Progenitor cell of endocrine pancreas (in vitro differentiated cells): ENCODE measurements around the gene PROM1. TPM values are rescaled to one million over a fixed set of nuclear protein-coding genes. Genes with fewer than 3 reads are reported as not detected.

Source experiments
- DNase-seq: peaks from one replicate; pipeline ENCODE4 v3.0.0; 2021; ENCODE audit warnings: low spot score; ENCODE audit not compliant: unreplicated experiment
- H3K27ac Mint-ChIP-seq: 2 replicates; pipeline ENCODE4 v1.8.0; 2021; ENCODE audit warnings: mild to moderate bottlenecking, moderate library complexity, mixed read lengths
- H3K27me3 Mint-ChIP-seq: 2 replicates; pipeline ENCODE4 v1.8.0; 2021; ENCODE audit warnings: mixed read lengths
- H3K36me3 Mint-ChIP-seq: 2 replicates; pipeline ENCODE4 v1.8.0; 2022; ENCODE audit warnings: mixed read lengths; ENCODE audit not compliant: insufficient read depth
- H3K4me1 Mint-ChIP-seq: 2 replicates; pipeline ENCODE4 v1.8.0; 2021; ENCODE audit warnings: low read depth, mixed read lengths
- H3K4me3 Mint-ChIP-seq: 2 replicates; pipeline ENCODE4 v1.8.0; 2021; ENCODE audit warnings: low read depth, mild to moderate bottlenecking, moderate library complexity, mixed read lengths
- H3K9me3 Mint-ChIP-seq: 2 replicates; pipeline ENCODE4 v1.8.0; 2021; ENCODE audit warnings: low read depth, mixed read lengths
- long read RNA-seq: library from polyadenylated mRNA; unstranded; transcript quantifications from one replicate; pipeline ENCODE4 v2.0.0, GENCODE V29; 2020
- total RNA-seq: library from RNA; stranded (reverse); gene quantifications from 2 replicates; pipeline ENCODE4 v1.2.1, GENCODE V29; 2021
- TF ChIP-seq, protein P1 (sequence below): fragments of 200-600 bp; sonication (generic); IDR thresholded peaks from one replicate; pipeline ENCODE4 v1.5.0; 2021; ENCODE audit warnings: antibody characterized with exemption, mild to moderate bottlenecking; ENCODE audit not compliant: unreplicated experiment

The PROM1 gene
- 105 and 121 TPM in 2 replicates for total RNA-seq
- long read RNA-seq, full-length matches to known transcripts, result 195 of 321 reads
- long read RNA-seq, partial matches to known transcripts, result 61 of 321 reads
- long read RNA-seq, other reads (novel, unspliced or antisense), result 65 of 321 reads

- Mint-ChIP-seq H3K27ac (peak within 1 kb of the TSS; percentile 92), H3K27me3 (peaks cover 14% of the 10 kb centered on the region), H3K4me1 (peaks cover 17% of the 10 kb centered on the region), H3K4me3 (peak within 1 kb of the TSS; percentile 84), H3K36me3 (peaks cover 2% of the 10 kb centered on the region), H3K9me3 (no peaks in the 10 kb centered on the region)
- DNase-seq, result peak; percentile 61
- TF ChIP-seq, protein P1, sequence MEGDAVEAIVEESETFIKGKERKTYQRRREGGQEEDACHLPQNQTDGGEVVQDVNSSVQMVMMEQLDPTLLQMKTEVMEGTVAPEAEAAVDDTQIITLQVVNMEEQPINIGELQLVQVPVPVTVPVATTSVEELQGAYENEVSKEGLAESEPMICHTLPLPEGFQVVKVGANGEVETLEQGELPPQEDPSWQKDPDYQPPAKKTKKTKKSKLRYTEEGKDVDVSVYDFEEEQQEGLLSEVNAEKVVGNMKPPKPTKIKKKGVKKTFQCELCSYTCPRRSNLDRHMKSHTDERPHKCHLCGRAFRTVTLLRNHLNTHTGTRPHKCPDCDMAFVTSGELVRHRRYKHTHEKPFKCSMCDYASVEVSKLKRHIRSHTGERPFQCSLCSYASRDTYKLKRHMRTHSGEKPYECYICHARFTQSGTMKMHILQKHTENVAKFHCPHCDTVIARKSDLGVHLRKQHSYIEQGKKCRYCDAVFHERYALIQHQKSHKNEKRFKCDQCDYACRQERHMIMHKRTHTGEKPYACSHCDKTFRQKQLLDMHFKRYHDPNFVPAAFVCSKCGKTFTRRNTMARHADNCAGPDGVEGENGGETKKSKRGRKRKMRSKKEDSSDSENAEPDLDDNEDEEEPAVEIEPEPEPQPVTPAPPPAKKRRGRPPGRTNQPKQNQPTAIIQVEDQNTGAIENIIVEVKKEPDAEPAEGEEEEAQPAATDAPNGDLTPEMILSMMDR, result no peak
Observed at GRCh38 chr4:16083241-16084191, at the start of gene PROM1. PROM1 (minus strand) TSS chr4:16084023; CDS start chr4:16075906, 8,117 bp downstream.

- no peak for DNase-seq
- TF ChIP-seq, protein P1, result no peak
- peaks cover 8% of the 10 kb centered on the region for H3K9me3 Mint-ChIP-seq
- no peak overlapping the region for H3K4me3 Mint-ChIP-seq
- H3K27me3 Mint-ChIP-seq, result peaks cover 13% of the 10 kb centered on the region
- H3K27ac Mint-ChIP-seq, result no peak overlapping the region
- peaks cover 29% of the 10 kb centered on the region for H3K4me1 Mint-ChIP-seq
- no peaks in the 10 kb centered on the region for H3K36me3 Mint-ChIP-seq
Observed at GRCh38 chr4:16133406-16133805, 49.6 kb upstream of the PROM1 start.

DNA sequence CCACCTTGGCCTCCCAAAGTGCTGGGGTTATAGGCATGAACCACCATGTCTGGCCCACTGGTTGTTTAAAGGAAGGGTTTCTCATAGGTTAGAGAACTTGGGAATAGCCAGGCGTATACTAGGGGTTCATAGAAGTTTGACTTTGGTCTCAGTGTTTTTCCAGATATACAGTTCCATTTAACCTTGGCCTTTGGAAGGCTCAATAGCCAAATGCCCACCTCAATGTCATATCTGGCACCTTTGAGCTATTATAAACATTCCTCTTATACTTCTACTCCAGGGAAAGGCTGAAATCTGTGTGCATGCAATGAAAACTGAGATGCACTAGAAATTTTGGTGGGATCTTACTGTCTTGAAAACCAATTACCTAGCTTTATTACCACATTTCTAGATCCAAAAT lies 47.5 kb upstream of the PROM1 start:
- H3K36me3 Mint-ChIP-seq, result no peaks in the 10 kb centered on the region
- H3K27ac Mint-ChIP-seq, result no peak overlapping the region
- peaks cover 17% of the 10 kb centered on the region for H3K27me3 Mint-ChIP-seq
- peaks cover 8% of the 10 kb centered on the region for H3K9me3 Mint-ChIP-seq
- no peak overlapping the region for H3K4me3 Mint-ChIP-seq
- DNase-seq, result no peak
- H3K4me1 Mint-ChIP-seq, result peaks cover 30% of the 10 kb centered on the region
- TF ChIP-seq, protein P1, result no peak

GRCh38 chr4:16129336-16129735 lies 45.5 kb upstream of the PROM1 start:
- Mint-ChIP-seq H3K4me1 (peaks cover 30% of the 10 kb centered on the region), H3K9me3 (peaks cover under 1% of the 10 kb centered on the region), H3K27ac (no peak overlapping the region), H3K27me3 (peaks cover 26% of the 10 kb centered on the region), H3K36me3 (no peaks in the 10 kb centered on the region), H3K4me3 (peak overlapping the region; percentile 17)
- DNase-seq, result no peak
- TF ChIP-seq, protein P1, result no peak

DNA sequence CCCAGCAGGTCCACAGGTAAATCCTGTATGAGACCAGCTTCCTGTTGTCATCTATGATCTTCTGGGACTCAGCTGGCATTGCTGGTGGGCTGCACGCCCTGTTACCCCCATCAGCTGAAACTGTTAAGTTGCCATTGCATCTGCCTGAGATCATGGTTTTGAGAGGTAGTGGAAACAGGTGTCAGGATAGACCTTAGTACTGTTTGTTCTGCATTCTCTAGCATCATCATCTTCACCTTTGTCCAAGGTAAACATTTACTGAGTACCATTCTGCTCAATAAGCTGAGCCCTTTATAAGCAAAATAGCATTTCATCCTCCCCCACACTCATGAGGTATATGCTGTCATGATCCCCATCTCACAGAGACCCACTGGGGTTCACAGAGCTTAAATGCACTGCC lies 42.9 kb upstream of the PROM1 start:
- H3K27me3 Mint-ChIP-seq, result peaks cover 33% of the 10 kb centered on the region
- H3K4me3 Mint-ChIP-seq, result no peak overlapping the region
- peaks cover 28% of the 10 kb centered on the region for H3K4me1 Mint-ChIP-seq
- H3K27ac Mint-ChIP-seq, result no peak overlapping the region
- TF ChIP-seq, protein P1, result no peak
- H3K36me3 Mint-ChIP-seq, result no peaks in the 10 kb centered on the region
- DNase-seq, result no peak
- H3K9me3 Mint-ChIP-seq, result no peaks in the 10 kb centered on the region
